GM23338 (cell line): Measurements from ENCODE around the gene ATXN2.

Experiments
- CREB1 ChIP-seq: fragments of 250-450 bp; sonication (Bioruptor Pico); IDR thresholded peaks from 2 replicates; pipeline ENCODE4 v1.5.0; 2020; ENCODE audit warnings: low read depth, mild to moderate bottlenecking, moderate library complexity
- ETS1 ChIP-seq: IDR thresholded peaks from 2 replicates; pipeline ENCODE4 v1.6.1; 2016; ENCODE audit warnings: antibody characterized with exemption
- EZH2 ChIP-seq: fragments of 200-600 bp; sonication (generic); IDR thresholded peaks from one replicate; pipeline ENCODE4 v1.8.0; 2017; ENCODE audit warnings: antibody characterized with exemption, mild to moderate bottlenecking, low read depth; ENCODE audit not compliant: unreplicated experiment
- EZH2phosphoT487 ChIP-seq: fragments of 200-600 bp; sonication (generic); IDR thresholded peaks from one replicate; pipeline ENCODE4 v1.8.1; 2018; ENCODE audit warnings: antibody characterized with exemption; ENCODE audit not compliant: unreplicated experiment
- JUNB ChIP-seq: IDR thresholded peaks from one replicate; pipeline ENCODE4 v1.6.1; 2016; ENCODE audit warnings: antibody characterized with exemption; ENCODE audit not compliant: unreplicated experiment
- POLR2AphosphoS5 ChIP-seq: IDR thresholded peaks from 2 replicates; pipeline ENCODE4 v1.6.1; 2016; ENCODE audit warnings: antibody characterized with exemption, low read depth
- REST ChIP-seq: IDR thresholded peaks from one replicate; pipeline ENCODE4 v1.6.1; 2018; ENCODE audit warnings: antibody characterized with exemption; ENCODE audit not compliant: unreplicated experiment
- STAT1 ChIP-seq: IDR thresholded peaks from one replicate; pipeline ENCODE4 v1.6.1; 2016; ENCODE audit warnings: antibody characterized with exemption; ENCODE audit not compliant: unreplicated experiment
- ZNF331 ChIP-seq: fragments of 250-450 bp; sonication (Bioruptor Pico); IDR thresholded peaks from 2 replicates; pipeline ENCODE4 v1.5.0; 2020; ENCODE audit warnings: low read depth, mild to moderate bottlenecking, moderate library complexity
- TF ChIP-seq, protein P1 (sequence below), 2 experiments: fragments of 200-600 bp in 1 of 2; sonication (generic) in 1 of 2; conservative IDR thresholded peaks; 2 replicates each; pipeline versions ENCODE4 v1.5.1 to v1.6.1; 2016 to 2017; ENCODE audit warnings: antibody characterized with exemption in 2 of 2, low read depth in 2 of 2, mild to moderate bottlenecking in 2 of 2, moderate library complexity in 1 of 2

DNA sequence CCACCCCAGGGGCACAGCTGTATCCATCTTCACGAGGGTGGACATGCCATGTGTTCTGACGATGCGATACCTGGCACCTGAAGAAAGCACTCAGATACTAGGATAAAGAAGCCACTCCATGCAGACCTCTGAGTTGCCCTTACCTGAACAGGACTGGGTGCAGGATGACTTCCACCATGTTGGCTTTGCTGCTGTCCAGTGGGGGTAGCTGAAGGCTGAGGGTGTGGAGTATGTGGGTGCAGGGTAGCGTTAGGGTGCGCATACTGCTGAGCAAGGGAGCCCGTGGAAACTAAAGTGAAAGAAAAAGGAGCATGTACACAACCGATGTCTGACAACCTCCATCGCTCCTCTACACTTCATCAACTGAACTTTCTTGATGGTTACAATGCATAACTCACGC is 142.0 kb downstream of the ATXN2 start:
- TF ChIP-seq, protein P1, sequence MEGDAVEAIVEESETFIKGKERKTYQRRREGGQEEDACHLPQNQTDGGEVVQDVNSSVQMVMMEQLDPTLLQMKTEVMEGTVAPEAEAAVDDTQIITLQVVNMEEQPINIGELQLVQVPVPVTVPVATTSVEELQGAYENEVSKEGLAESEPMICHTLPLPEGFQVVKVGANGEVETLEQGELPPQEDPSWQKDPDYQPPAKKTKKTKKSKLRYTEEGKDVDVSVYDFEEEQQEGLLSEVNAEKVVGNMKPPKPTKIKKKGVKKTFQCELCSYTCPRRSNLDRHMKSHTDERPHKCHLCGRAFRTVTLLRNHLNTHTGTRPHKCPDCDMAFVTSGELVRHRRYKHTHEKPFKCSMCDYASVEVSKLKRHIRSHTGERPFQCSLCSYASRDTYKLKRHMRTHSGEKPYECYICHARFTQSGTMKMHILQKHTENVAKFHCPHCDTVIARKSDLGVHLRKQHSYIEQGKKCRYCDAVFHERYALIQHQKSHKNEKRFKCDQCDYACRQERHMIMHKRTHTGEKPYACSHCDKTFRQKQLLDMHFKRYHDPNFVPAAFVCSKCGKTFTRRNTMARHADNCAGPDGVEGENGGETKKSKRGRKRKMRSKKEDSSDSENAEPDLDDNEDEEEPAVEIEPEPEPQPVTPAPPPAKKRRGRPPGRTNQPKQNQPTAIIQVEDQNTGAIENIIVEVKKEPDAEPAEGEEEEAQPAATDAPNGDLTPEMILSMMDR (conservative IDR thresholded peaks at IDR 0.05; ENCODE audit: low read depth in 2 of 2): no peak
- TF ChIP-seq REST (no peak), EZH2 (no peak), STAT1 (no peak), EZH2phosphoT487 (no peak), POLR2AphosphoS5 (no peak), CREB1 (CRISPR knock-in tag) (no peak), ETS1 (no peak), JUNB (no peak), ZNF331 (no peak)
